HG03378 (cell line): ENCODE measurements around the gene USP36.

ENCODE experiments used
- ATAC-seq: cut with Tn5 transposase; IDR thresholded peaks from one replicate; pipeline ENCODE4 v1.9.1; 2021; ENCODE audit warnings: mild to moderate bottlenecking, moderate library complexity; ENCODE audit not compliant: unreplicated experiment

USP36 gene

GRCh38 chr17:78839235-78839761 lies 1.3 kb downstream of the USP36 start:
- no peak for ATAC-seq

- no peak for ATAC-seq
These were observed 2.0 kb downstream of the USP36 start for GRCh38 chr17:78838574-78839005.

GRCh38 chr17:78836420-78837021 lies 4.1 kb downstream of the USP36 start:
- ATAC-seq, result no peak

- no peak for ATAC-seq
These were observed 6.0 kb downstream of the USP36 start for GRCh38 chr17:78834571-78834970.

- ATAC-seq, result no peak
These were observed 8.1 kb downstream of the USP36 start for GRCh38 chr17:78832541-78832810.

GRCh38 chr17:78831688-78832540 lies 8.7 kb downstream of the USP36 start:
- no peak for ATAC-seq

- no peak for ATAC-seq
These were observed 11.1 kb downstream of the USP36 start for GRCh38 chr17:78829477-78829876.

GRCh38 chr17:78828470-78829185 lies 12.0 kb downstream of the USP36 start:
- ATAC-seq, result no peak

GRCh38 chr17:78826836-78827509 lies 13.6 kb downstream of the USP36 start:
- ATAC-seq, result no peak

- ATAC-seq, result no peak
These were observed 14.2 kb downstream of the USP36 start for GRCh38 chr17:78826421-78826820.

GRCh38 chr17:78825696-78826095 lies 14.9 kb downstream of the USP36 start:
- ATAC-seq, result no peak

- ATAC-seq, result no peak
These were observed 16.4 kb downstream of the USP36 start for GRCh38 chr17:78824240-78824639.

GRCh38 chr17:78823282-78824046 lies 17.1 kb downstream of the USP36 start:
- no peak for ATAC-seq

- ATAC-seq, result no peak
These were observed 18.1 kb downstream of the USP36 start for GRCh38 chr17:78822552-78822951.

GRCh38 chr17:78821961-78822360 lies 18.7 kb downstream of the USP36 start:
- no peak for ATAC-seq

GRCh38 chr17:78820841-78821240 lies 19.8 kb downstream of the USP36 start:
- ATAC-seq, result no peak

GRCh38 chr17:78819806-78820792 lies 20.5 kb downstream of the USP36 start:
- ATAC-seq, result no peak

GRCh38 chr17:78819402-78819801 lies 21.2 kb downstream of the USP36 start:
- no peak for ATAC-seq

GRCh38 chr17:78818932-78819331 lies 21.7 kb downstream of the USP36 start:
- ATAC-seq, result no peak
